ENCODE data around the gene ALPG.

The ALPG gene

GRCh38 chr2:232460171-232460570 lies 53.5 kb downstream of the ALPG start:
- no peak for DNase-seq

Measured in fibroblast of skin of right biceps (primary cell).